GM21619 (cell line): ENCODE data around the gene KCNJ1.

Source experiments
- ATAC-seq: cut with Tn5 transposase; IDR thresholded peaks from one replicate; pipeline ENCODE4 v1.9.1; 2021; ENCODE audit not compliant: unreplicated experiment

The KCNJ1 gene

GRCh38 chr11:128867277-128867676 lies at the start of gene KCNJ1:
Gene KCNJ1, minus strand, starts transcription at chr11:128867296. Its CDS starts 27,053 bp downstream, at chr11:128840243.
- ATAC-seq, result no peak

GRCh38 chr11:128916681-128917080 lies 49.6 kb upstream of the KCNJ1 start:
- ATAC-seq, result no peak

GRCh38 chr11:128916037-128916572 lies 49.0 kb upstream of the KCNJ1 start:
- no peak for ATAC-seq

- ATAC-seq, result no peak
Observed at GRCh38 chr11:128915149-128915521, 48.0 kb upstream of the KCNJ1 start.

GRCh38 chr11:128914216-128915148 lies 47.4 kb upstream of the KCNJ1 start:
- no peak for ATAC-seq

- no peak for ATAC-seq
Observed at GRCh38 chr11:128913806-128914205, 46.7 kb upstream of the KCNJ1 start.

GRCh38 chr11:128911701-128912100 lies 44.6 kb upstream of the KCNJ1 start:
- ATAC-seq, result no peak

GRCh38 chr11:128911239-128911638 lies 44.1 kb upstream of the KCNJ1 start:
- ATAC-seq, result no peak

- no peak for ATAC-seq
Observed at GRCh38 chr11:128910576-128910975, 43.5 kb upstream of the KCNJ1 start.

- no peak for ATAC-seq
Observed at GRCh38 chr11:128909438-128910125, 42.5 kb upstream of the KCNJ1 start.

- no peak for ATAC-seq
Observed at GRCh38 chr11:128908391-128909246, 41.5 kb upstream of the KCNJ1 start.

GRCh38 chr11:128907585-128907984 lies 40.5 kb upstream of the KCNJ1 start:
- ATAC-seq, result no peak

GRCh38 chr11:128906185-128907050 lies 39.3 kb upstream of the KCNJ1 start:
- no peak for ATAC-seq

- ATAC-seq, result peak; percentile 33
Observed at GRCh38 chr11:128905345-128906184, 38.5 kb upstream of the KCNJ1 start.

GRCh38 chr11:128904656-128905344 lies 37.7 kb upstream of the KCNJ1 start:
- peak; percentile 63 for ATAC-seq

- ATAC-seq, result no peak
Observed at GRCh38 chr11:128904303-128904655, 37.2 kb upstream of the KCNJ1 start.

GRCh38 chr11:128903248-128904061 lies 36.4 kb upstream of the KCNJ1 start:
- no peak for ATAC-seq
